NOMO-1 (cell line): ENCODE results near the gene KIAA0753.

ENCODE experiments used
- DNase-seq, 2 experiments: peaks; one replicate each; lab custom pipeline; 2025; ENCODE audit not compliant: unreplicated experiment in 2 of 2; lab: John Stamatoyannopoulos, UW

KIAA0753 gene

GRCh38 chr17:6551869-6552531 is 88.5 kb downstream of the KIAA0753 start:
- DNase-seq: no peak

DNA sequence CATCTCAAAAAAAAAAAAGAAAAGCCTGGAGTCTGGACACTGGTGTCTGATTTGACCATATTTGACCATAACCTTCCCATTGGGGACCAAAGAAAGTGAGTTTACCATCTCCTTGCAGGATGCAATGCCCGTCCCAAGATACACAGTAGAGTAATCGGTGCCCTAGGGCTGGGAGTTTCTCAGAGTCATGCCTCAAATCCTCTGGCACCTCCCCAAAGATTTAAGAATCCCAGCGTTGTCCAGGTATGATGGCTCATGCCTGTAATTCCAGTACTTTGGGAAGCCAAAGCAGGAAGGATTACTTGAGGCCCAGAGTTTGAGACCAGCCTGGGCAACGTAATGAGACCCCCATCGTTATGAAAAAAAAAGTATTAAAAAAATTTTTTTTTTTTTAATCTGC is 89.2 kb downstream of the KIAA0753 start:
- DNase-seq: no peak

DNA sequence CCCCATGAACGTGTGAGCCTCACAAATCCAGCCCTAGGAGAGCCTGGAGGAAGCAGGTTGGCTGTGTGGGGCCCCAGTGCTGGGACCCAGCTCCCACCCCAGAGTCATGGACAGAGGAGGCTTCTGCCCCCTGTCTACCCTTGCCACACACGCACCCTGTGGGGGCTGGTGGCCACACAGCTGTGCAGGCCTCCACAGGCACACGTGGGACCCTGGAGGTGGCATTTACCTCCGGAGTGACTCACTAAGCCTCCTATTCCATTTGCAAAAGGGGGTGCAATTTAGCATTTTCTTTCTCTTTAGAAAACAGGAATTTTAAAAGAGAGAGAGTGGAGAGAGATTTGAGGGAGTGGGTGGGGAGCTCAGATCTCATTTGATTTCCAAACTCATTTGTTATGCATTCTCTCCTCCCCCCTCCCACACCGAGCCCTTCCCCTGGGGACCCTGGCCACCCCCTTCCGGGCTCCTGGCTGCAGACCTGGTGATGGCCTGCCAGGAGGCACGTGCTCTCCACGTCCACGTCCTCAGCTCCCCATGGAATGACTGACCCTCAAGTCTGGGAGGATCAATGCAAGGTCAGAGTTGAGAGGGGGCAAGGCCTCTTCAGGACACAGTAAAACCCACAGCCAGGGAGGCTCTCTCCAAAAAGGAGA is 91.0 kb downstream of the KIAA0753 start:
- DNase-seq: no peak

DNA sequence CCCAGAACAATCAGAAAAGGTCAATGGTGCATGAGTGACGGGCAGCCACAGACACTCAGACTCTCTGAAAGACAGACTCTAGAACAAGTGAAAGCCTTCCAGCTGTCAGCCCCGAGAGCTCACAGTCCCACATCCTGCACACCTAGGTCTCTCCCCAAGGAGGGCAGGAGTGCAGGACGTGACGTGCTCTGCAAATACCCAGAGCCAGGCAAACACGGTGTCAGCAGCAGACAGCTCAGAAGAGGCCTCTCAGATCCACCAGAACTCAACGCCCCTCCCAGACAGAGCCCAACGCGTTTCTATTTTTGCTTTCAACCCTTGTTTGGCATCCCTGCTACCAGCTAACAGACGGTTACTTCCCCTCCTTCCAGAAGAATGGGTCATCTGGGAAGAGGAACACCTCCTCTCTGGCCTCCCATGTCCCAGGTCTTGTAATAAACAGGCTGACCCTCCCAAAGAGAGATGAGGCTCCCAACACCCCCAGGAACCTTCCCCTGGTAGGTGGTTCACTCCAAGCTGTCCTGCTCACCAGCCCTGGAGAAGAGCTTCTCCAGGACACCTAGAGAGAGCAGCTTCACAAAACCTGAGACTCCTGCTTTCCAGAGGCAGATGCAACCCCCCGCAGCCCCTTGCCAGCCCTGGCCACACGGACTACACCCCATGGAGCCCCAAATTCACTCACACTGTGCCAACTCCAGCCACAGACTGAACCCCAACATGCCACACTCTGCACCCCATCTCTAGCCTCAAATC is 91.8 kb downstream of the KIAA0753 start:
- DNase-seq: no peak

GRCh38 chr17:6548034-6548433 is 92.5 kb downstream of the KIAA0753 start:
- DNase-seq: no peak

DNA sequence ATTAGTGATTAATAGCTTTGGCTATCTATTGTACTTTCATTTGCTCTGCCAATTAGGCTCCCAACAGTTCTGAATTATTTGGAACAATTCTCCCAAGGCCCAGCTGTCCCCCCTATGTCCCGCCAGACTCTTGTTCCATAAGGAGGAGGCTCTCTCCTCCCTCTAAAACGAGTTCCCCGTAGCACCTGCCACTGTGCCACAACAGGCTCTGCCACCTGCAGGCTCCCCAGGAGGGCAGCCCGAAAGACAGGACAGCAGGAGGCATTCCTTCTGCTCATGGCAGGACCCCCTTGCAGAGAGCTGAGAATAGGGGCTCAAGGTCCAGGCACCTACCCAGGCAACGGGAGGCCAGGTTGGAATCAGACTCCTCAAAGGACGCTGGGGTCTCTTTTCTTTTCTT is 93.2 kb downstream of the KIAA0753 start:
- DNase-seq: no peak

GRCh38 chr17:6546069-6546718 is 94.3 kb downstream of the KIAA0753 start:
- DNase-seq: no peak

GRCh38 chr17:6545291-6545690 is 95.2 kb downstream of the KIAA0753 start:
- DNase-seq: no peak

DNA sequence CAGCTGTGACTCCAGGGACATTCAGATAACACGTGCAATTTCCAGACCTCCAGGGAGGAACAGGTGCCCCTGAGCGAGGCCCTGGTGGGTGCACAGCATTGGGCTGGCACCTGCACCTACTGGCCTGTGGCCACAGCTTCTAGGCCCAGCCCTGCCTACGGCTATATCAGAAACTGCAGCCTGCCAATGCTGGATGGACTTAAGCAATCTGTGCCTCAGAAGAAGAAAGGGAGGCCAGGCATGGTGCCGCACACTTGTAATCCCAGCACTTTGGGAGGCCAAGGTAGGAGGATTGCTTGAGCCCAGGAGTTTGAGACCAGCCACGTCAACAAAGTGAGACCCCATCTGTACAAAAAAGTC is 96.5 kb downstream of the KIAA0753 start:
- DNase-seq: no peak

DNA sequence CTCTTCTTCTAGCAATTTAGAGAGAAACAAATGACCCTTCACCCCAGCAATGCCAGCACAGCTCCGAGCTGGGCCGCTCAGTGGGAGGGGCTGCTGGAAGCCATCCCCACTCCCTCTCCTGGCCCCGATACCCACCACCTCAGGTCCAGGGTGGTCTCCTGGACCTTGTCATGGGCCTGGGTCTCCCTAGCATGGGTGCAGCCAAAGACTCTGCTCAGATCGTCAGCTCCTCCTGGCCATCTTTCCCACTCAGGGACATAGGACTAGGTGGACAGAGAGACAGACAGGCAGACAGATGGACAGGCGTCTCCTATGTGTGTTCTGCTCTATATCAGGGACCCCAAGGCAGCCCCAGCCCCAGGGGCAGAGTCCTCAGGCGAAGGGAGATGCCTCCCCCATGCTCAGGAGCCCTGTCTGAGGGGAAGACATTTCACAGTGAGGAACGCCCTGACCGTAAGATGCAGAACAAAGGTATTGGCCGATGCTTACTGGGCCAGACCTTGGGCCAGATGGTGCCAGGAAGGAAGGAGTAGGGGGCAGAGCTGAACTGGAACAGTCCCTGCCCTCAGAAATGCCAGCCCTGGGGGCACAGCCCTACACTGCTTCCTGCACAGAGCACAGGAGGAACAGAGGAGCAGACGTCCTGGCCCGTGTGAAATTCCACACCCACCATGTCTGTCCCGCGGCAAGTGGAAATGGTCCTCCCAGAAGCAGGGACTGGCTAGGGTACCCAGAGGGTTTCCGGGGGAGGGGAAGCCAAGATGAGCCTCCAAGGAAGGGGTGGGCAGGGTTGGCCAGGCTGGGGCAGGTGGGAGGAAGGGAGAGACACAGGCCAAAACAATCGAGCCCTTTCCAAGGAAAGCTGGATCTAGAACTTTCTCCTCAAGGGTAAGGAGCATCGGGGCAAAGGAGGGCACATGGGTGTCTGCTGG is 97.2 kb downstream of the KIAA0753 start:
- no peak for DNase-seq

DNA sequence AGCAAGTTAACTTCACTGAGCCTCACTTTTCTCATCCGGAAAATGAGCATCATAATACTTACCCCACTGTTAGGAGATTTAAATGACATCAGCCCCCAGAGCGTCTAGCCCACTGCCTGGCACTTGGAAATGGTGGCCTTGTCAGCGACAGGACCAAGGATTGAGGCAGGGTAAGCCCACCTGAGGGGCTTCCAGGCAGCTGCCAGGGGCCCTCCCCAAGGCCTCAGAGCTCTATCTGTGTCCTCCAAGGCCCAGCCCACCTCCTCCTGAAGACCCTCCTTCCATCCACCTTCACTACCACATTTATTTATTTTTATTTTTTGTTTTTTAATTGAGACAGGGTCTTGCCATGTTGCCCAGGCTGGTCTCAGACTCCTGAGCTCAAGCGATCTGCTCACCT is 97.9 kb downstream of the KIAA0753 start:
- DNase-seq: no peak

DNA sequence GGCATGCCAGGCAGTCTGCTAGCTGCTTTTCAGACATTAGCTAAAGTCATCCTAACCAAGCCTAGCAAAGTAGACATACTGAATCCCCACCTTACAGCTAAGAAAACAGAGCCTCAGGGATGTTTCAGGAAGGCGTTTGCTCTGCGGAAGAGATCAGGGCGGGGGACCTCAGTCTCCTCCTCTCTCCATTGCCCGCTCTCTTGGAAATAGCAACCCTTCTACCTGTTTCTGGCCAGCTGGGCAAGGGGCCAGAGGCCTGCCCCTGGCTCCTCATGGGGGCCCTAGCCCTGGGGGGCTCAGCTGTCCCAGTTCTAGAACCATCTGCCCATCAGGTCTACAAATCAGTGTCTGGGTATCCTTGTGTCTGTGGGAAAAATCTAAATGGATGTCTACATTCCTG is 98.6 kb downstream of the KIAA0753 start:
- DNase-seq: no peak

DNA sequence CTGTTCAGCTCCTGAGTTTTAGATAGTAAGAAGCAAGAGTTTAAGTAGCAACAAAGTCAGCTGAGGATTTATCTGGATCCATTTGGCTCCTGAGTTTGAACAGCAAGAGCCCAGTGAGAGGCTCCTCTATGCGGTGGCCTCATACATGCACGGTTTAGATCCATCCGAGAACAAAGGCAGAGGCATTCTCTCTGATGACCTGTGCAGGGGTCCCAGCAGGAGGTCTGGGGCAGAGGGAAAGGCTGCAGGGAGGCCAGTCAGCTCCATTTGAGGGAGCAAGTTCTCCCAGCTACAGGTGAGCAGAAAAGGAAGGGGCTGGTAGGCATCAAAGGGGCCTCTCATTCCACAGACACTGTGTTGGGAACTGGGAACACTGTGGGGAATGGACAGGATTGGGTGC is 100.6 kb downstream of the KIAA0753 start:
- no peak for DNase-seq

GRCh38 chr17:6536566-6537065 is 103.9 kb downstream of the KIAA0753 start:
- DNase-seq: no peak

- no peak for DNase-seq
These were observed 104.5 kb downstream of the KIAA0753 start for GRCh38 chr17:6536053-6536452.

DNA sequence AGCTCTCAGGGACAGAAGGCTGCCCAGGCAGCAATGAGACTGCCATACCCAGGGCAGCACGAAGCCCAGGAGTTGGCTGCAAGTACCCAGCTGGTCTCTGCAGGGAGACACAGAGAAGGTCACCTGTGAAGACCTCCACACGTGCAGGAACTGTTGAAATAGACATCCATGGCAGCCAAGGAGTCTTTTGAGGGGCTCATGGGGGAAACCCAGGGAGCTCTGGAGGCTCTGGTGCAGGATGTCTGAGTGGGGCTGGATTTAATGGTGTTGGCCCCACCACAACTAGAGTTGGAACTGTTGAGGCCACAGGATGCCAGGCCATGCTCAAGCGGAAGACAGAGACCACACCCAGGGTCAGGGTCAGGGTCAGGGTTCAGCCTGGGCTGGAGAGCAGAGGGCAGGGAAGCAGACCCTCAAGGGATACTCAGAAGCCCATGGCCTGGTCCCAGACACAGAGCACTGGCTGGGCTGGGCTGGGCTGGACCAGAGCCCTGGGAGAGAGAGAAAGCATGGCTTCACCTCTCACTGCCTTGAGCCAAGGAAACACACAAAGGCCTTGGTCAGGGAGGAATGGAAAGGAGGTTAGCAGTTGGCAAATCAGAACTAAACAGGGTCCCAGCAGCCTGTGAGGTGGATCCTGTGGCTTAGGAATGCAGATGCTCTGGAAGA is 105.5 kb downstream of the KIAA0753 start:
- no peak for DNase-seq

- DNase-seq: no peak
These were observed 108.0 kb downstream of the KIAA0753 start for GRCh38 chr17:6532441-6532885.

DNA sequence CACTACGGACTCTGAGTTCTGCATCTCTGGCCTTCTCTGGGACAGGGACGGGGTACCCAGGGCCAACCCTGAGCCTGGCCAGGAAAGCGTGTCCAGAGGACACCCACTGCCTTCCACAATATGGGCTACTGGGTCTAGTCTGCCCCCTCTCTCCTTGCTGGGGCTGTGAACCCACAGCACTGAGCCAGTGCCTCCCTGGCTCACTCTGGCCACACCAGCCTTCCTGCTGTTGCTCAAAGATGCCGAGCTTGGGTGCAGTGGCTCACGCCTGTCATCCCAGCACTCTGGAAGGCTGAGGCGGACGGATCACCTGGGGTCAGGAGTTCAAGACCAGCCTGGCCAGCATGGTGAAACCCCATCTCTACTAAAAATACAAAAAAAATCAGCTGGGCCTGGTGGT is 108.9 kb downstream of the KIAA0753 start:
- no peak for DNase-seq

GRCh38 chr17:6530324-6530920 is 110.1 kb downstream of the KIAA0753 start:
- no peak for DNase-seq
